Jurkat, Clone E6-1 (cell line): ENCODE results near the gene DNAH8.

Source experiments
- DNase-seq: peaks from one replicate; pipeline ENCODE4 v3.0.0-alpha.2; 2011; ENCODE audit warnings: low read depth, low spot score
- H3K4me3 ChIP-seq: 2 replicates; pipeline ENCODE4 v1.5.1; 2011; ENCODE audit warnings: mild to moderate bottlenecking, low read length, control low read depth, moderate library complexity

DNAH8 gene

DNA sequence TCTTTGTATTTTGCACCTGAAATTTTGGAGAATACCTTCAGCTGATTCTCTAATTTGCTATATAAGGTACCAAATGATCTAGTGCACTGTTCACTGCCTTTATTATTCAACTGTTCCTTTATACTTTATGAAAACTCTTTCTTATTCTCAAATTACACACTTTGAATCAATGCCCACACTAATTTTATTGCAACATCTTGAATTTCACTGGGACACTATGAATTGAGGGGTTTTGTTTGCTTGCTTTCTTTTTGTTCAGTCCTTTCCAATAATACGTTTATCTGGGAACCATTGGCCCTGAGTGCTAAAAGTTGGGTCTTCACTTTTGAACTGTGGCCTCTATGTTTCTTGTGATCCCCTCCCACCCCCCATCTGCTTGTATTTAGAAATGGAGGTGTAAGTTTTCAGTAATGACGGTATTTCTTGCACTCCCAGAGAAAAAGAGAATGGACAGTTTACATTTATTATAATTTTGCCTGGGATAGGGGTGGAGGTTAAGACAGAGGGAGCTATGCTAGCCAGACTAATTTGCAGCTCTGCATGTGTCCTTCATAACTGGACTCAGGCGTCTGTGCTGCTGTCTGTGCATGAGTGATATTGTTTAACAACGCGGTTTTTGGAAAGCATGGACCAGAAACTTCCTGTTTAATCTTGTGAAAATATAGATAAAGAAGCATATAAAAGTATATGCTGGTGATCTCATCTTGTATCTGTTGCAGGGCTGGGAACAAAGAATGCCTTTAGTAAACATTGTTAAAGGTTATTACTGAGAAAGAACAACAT is 98.1 kb downstream of the DNAH8 start:
- DNase-seq = no peak
- no peak overlapping the region for H3K4me3 ChIP-seq

DNA sequence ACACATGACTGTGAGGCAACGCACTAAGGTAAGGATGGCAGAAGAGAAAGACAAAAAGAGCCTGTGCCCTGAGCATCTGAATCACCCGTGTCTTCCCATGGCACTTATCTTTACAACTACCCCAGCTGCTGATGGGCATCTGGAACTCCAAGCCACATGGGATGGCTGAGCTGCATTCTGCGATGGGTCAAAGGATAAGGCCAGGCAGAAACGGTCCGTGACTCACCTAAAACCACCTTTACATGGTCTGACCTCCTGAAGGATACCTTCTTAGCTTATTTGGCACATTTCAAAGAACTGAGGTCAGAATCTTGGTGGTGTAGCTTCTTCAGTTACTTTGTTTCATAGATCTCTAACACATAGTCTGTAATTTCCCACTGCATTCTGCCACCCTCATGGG is 99.7 kb downstream of the DNAH8 start:
- DNase-seq = no peak

DNA sequence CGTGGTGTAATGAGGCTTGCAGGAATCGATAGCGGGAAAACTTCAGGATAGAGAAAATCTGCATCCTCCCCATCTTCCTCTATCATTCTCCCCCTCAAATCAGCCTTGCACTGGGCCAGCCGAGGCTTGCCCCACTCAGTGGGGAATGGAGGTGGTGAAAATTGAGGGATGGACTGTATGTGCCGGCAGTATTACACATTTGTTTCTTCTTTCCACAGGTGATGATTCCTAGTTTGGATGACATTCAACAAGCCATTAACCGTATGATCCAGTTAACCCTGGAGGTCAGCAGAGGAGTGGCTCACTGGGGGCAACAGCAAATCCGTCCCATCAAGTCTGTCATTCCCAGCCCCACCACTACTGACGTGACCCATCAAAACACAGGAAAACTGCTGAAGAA is 100.1 kb downstream of the DNAH8 start:
- no peak for DNase-seq

More for the DNA sequence above, 99.7 kb downstream of the DNAH8 start:
- no peak overlapping the region for H3K4me3 ChIP-seq

DNA sequence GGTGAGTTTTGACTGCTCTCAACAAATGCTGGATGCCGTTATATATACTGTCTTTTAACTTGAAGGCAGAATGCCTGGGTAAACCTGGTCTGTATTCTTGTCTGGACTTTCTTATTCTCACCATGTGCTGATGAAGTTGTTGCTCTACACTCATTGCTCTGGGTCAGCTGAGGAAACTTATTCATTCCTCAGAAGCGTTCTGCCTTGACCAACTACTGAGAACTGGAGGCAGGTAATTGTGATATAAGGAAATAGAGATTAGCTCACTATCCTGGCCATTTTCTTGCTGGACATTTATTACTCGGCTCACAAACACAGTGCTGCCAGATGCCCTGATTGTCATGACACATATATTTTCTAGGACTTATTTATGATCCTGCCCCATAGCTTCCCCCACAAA is 103.6 kb downstream of the DNAH8 start:
- no peak overlapping the region for H3K4me3 ChIP-seq
- no peak for DNase-seq

More for the DNA sequence above, 100.1 kb downstream of the DNAH8 start:
- no peak overlapping the region for H3K4me3 ChIP-seq

DNA sequence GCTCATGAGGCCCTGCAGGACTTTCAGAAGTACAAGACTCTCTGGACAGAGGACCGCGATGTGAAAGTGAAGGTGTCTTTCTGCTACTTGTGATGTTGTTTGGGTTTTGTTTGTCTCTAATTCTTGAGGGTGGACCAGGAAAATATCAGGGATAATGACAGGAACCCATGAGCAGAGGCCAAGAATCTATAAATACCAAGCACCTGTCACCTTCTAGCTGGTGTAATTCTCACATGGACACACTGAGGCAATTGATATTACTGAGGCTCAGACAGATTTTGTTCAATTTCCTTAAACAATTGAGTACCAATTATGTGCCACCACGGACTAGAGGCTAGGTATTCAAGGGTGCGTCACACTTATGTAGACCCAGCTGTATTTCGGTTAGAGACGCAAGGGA is 107.9 kb downstream of the DNAH8 start:
- no peak for DNase-seq
- H3K4me3 ChIP-seq = no peak overlapping the region

DNA sequence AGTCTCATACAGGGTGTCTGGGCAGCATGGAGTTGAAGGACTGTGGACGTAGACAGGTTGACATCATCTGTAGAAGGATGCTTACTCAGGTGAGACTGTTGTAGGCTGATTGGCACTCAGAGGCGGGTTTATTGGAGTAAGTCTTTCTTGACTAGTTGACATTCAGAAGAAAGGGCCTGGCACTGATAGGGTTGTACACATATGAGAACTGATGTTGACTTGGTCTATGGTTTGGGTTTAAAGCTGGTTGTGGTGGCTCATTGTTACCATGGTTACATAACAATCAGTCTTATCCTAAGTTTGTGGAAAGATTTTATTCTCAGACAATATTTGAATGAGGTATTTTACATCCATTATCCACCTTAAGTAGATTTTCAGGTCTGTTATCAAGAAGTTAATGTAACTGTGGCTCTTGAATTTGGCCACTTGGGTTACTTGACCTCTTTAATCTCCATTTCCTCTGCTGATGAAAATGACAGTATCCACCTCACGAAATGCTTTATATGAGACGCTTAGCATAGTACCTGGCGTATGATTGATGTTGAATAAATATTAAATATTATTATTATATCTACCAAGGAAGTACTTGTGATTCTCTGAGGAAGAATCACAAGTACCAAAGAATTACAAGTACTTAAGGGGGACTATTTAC is 109.3 kb downstream of the DNAH8 start:
- no peak overlapping the region for H3K4me3 ChIP-seq
- DNase-seq = peak; percentile 0

DNA sequence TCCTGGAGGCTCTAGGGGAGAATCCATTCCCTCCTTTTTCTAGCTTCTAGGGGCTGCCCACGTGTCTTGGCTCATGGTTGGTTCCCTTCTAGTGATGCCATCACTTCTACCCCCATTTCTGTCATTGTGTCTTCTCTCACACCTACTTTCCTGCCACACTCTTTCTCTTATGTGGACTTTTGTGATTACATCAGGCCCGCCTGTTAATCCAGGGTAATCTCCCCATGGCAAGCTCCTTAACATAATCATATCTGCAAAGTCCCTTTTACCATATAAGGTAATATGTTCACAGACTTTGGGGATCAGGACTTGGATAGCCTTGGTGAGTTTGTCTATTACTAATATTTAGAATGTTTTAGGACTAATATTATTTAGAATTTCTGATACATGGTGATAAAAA is 111.9 kb downstream of the DNAH8 start:
- no peak overlapping the region for H3K4me3 ChIP-seq
- DNase-seq = no peak

DNA sequence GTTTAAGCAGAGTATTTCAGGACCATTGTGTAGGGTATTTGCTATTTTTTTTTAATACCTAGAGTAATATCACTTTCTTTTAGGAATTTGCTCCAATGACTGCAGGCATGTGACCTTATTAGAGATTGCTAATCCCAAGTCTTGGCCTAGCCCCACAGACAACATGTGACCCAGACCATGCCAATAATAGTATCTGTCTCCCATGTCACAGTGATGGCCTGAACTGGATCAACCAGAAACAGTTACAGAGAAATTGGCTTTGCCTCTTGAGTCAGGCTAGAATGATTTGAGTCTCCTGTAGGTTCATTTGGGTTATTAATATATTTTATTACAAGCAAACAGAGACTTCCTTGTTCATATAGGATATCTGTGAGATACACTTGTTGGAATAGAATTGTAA is 116.8 kb downstream of the DNAH8 start:
- H3K4me3 ChIP-seq = no peak overlapping the region
- DNase-seq = no peak

DNA sequence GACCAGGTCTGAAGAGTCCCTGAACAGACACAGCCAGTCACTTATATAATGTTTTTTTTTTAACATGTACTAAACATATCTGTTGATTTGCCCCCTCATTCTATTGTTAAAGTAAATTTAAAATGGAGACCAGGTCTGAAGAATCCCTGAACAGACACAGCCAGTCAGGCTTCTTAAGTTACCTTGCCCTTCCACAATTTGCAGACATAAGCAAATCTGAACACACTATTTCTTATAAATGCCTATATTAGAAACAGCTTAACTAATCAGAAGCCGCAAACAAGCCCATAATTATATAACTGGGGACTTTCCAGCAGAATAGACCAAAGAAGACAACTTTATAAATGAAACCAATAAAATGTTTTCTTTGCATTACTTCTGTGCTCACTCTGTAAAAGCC is 118.2 kb downstream of the DNAH8 start:
- DNase-seq = no peak

DNA sequence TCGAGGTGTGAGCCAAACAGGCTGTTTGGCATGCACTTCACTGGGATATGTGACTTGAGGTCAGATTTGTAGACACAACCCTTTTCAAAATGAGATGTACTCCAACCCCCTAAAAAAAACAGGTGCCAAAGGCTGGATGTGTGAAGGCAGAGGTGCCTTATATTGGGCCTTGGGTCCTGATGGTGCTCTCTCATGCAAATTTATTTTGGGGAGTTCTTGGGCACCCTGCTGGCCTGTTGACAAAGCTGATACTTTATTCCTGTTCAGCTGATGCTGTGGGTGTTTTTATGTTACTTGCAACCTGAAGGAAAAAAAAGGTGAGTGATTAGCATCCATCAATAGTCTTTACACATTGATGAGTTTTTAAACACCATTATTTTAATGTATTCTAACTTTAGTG is 121.5 kb downstream of the DNAH8 start:
- no peak overlapping the region for H3K4me3 ChIP-seq
- no peak for DNase-seq

More for the DNA sequence above, 118.2 kb downstream of the DNAH8 start:
- no peak overlapping the region for H3K4me3 ChIP-seq

DNA sequence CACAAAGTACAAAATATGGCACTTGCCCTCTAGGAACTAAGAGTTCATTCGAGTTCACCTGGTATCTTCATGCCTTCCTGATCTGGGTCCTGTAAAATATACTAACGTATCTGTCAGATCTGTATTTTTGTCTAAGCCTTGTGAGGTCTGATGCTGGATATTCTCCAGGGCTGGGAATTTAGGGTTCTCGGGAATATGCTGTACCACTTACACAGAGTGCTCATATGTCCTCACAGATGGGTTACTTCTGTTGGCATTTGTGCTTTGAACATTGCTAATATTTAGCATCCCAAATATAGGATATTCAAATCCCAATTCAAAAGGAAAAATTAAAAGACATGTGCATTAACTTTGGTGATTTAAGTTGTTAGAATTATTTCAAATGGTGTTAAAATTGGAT is 122.0 kb downstream of the DNAH8 start:
- no peak overlapping the region for H3K4me3 ChIP-seq
- DNase-seq = no peak

DNA sequence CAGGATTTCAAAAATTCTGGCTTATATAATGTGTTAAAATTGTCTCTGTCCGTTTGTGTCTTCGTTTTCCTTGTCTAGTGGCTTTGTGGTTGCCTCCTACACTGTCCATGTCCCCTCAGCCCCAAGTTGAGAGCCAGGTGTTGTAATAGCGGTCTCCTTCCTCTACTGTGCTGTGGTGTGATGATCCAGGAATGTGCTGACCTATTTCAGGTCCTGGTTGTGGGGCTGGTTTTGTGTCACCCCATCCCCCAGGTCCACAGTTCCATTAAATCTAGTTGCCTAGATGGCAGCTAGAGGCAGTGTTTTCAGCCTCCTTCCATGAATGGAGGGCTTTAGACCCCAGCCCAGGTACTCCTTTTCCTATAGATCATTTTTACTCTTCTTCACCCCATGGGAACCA is 128.7 kb downstream of the DNAH8 start:
- H3K4me3 ChIP-seq = no peak overlapping the region
- DNase-seq = no peak

DNA sequence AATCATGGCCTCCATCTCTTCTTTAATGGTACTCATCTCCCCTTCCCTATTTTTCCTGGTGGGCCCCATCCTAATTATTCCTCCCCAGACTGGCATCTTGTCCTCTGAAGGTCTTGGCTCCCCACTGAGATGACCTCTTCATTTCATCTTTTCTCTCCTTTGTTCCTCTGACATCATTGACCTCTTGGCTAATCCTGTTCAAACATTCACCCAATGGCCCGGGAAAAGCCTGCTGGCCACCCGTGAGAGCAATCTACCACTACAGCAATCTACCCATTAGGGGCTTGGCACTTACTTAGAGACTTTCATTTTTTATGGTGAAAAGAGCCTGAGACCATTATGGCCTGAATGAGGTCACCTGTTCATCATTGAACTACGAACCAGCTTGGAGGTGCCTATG is 130.8 kb downstream of the DNAH8 start:
- DNase-seq = no peak
- H3K4me3 ChIP-seq = no peak overlapping the region

DNA sequence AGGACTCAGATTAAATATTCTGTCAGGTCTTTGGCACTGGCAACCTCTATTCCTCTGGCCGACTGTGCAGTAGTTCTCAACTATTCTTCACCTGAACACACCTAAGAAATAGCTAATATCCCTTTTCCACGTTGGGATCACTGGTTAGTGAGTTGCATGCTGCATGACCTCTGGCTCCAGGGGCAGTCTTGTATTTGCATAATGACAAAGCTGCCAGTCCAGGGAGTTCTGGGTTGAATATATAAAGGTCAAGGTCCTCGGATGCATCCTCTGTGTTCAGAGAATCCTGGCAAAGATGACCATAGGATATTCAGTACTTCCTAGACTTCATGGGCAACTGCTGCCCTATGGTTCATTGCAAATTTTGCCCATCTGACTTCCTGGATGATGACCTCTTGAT is 131.2 kb downstream of the DNAH8 start:
- DNase-seq = no peak
- H3K4me3 ChIP-seq = no peak overlapping the region

DNA sequence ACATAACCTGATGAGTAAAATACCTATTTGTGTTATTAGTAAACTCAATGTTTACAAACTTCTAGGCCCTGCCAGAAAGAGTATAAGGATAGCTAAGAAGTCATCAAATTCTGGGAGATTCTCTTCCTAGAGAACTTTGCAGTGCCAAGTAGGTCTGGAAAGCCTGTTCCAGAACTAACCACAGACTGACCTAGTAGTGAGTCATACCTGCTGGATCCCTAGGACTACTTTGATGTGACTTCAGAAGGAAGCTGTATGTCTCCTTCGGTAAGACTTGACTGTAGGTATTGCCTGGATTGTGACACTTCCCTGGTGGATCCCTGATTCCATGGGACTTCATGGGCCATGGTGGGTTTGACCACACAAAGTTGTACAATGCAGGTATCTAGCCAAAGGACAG is 131.7 kb downstream of the DNAH8 start:
- no peak for DNase-seq
- H3K4me3 ChIP-seq = no peak overlapping the region

DNA sequence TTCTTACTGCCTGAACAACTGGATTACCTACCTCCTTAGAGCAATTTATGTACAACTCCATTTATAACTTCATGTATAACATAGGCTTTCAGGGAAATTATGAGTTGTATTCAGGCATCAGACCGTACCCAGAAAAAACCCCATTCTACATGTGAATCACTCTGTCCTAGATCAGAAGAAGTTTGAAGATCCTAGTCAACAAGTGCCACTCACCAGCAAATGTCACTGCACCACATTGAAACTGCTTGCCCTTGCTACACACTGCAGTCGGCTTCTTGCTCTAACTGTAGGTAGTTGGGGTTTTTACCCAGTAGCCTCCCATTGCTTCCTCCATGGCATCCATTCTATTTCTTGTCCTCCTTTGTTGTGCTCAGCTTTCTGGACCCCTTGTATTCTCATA is 132.4 kb downstream of the DNAH8 start:
- no peak for DNase-seq
- no peak overlapping the region for H3K4me3 ChIP-seq

DNA sequence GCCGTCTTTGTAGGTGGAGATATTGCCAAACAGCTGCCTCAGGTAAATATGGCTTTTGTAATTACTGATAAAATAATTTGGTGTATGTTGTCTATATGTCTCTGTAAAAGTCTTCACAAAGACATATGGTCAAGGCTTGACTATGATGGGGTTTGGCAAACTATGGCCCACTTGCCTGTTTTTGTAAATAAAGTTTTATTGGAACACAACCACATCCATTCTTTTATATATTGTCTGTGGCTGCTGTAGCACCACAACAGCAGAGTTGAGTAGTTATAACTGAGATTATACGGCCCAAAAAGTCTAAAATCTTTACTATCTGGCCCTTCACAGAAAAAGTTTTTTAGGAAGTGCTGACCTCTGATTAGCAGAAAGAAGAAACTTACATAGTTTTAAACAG is 133.6 kb downstream of the DNAH8 start:
- no peak for DNase-seq
- no peak overlapping the region for H3K4me3 ChIP-seq

DNA sequence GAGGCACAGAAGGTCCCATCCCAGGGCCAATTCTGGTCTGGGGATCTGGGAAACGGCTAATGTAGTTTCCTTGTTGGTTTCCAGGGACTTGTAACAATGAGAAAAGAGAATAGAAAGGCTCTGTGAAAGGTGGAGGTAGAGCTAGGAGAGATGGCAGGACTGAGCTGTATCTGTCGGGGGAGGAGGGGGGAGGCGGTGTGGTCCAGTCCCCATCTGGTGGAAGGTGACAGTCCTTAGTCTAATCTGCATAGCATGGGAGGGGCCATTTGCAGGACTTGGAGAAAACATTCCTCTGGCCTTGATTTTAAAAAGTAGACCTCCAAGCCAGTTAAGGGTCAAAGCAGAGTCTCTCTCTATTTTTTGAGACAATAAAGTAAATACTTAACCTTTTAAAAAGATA is 137.1 kb downstream of the DNAH8 start:
- DNase-seq = no peak
- no peak overlapping the region for H3K4me3 ChIP-seq

DNA sequence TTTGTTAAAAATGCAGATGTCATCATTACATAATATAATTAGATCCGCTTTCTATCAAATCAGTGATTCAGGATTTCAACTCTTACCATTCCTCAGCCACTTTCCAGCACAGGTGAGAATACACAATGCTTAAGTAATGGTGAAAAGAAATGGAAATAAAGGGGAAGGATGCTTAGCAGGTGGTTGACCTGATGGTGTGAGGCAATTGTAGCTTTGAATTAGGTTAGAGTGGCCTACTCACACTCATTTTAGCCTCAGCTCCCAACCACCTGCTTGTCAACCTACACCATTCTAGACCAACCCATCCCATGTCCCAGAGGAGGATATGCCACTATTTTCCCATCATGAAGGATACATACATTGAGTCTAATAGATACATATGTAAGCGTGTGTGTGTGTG is 138.1 kb downstream of the DNAH8 start:
- no peak overlapping the region for H3K4me3 ChIP-seq
- no peak for DNase-seq

DNA sequence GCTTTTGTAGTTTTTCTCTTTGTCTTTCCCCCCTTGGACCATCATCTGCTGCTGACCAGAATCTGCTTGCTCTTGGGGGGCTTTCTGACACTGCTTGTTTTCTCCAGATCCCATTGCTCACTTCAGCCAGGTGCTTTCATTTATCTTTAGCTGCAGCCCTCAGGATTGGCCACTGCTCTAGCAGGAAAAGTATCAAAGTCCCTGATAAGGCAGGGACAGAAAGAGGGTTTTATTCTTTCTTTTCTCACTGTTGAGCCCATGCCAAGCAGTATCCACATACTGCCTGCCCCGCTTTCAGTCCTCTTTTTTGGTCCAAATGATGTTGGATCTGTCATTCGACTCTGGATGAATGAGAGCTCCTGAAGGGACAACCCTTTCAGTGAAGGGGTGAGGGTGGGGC is 141.4 kb downstream of the DNAH8 start:
- no peak overlapping the region for H3K4me3 ChIP-seq
- DNase-seq = no peak

DNA sequence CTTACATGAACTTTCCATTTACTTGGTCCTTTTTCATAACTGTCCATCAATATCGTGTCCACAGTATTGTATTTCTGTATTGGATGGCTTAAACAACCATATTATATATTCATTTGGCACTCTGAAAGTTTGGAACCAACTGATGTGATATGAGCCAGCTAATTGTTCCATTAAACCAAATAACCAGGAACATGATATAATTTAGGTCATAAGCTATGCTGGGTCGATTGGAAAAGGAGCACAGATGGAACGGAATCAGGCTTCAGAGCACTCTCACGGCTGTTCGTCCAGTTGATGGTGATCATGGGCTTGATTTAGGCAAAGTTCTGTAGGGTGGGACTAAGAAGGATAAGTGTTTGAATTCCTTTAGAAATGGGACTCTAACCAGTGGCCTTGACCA is 142.7 kb downstream of the DNAH8 start:
- no peak for DNase-seq
- H3K4me3 ChIP-seq = no peak overlapping the region
